Ascending aorta (tissue), 2 donors: ENCODE results near the gene GABRG3. TPM values are rescaled to one million over a fixed set of nuclear protein-coding genes. Genes with fewer than 3 reads are reported as not detected.

ENCODE experiments used
- DNase-seq, 2 donors: peaks; one replicate each; pipeline ENCODE4 v3.0.0-alpha.2; 2019; ENCODE audit warnings: low spot score in 2 of 2
- H3K27ac ChIP-seq, 2 donors: fragments of 200-600 bp; sonication (generic); one replicate each; pipeline ENCODE4 v1.5.1; 2016 to 2017; ENCODE audit warnings: mild to moderate bottlenecking in 1 of 2
- H3K27me3 ChIP-seq: fragments of 200-600 bp; sonication (generic); one replicate; pipeline ENCODE4 v1.5.1; 2017
- H3K36me3 ChIP-seq, 2 donors: fragments of 200-600 bp; sonication (generic); one replicate each; pipeline ENCODE4 v1.5.1; 2016
- H3K4me1 ChIP-seq, 2 donors: fragments of 200-600 bp; sonication (generic); one replicate each; pipeline ENCODE4 v1.5.1; 2016 to 2017; ENCODE audit warnings: mild to moderate bottlenecking in 1 of 2
- H3K4me3 ChIP-seq, 2 donors: fragments of 200-600 bp; sonication (generic); one replicate each; pipeline ENCODE4 v1.5.1; 2016 to 2017; ENCODE audit warnings: mild to moderate bottlenecking in 1 of 2
- H3K9me3 ChIP-seq, 2 donors: fragments of 200-600 bp; sonication (generic); one replicate each; pipeline ENCODE4 v1.5.1; 2016
- CTCF ChIP-seq, 3 experiments: fragments of 200-600 bp in 2 of 3; fragments of 450-650 bp in 1 of 3; sonication (generic) in 2 of 3; IDR thresholded peaks; one replicate each; pipeline ENCODE4 v1.5.1; 2016 to 2019; ENCODE audit warnings: antibody characterized with exemption in 3 of 3, mild to moderate bottlenecking in 1 of 3, moderate library complexity in 1 of 3
- intact Hi-C: fragments of 100-400 bp; cut with DNase I; formaldehyde crosslinking; loops from one replicate; pipeline ENCODE4 v1.15.1; 2023
- total RNA-seq: library from RNA; depleted of rRNA; stranded (reverse); fragments of >200 nt; gene quantifications from one replicate; pipeline ENCODE4 v1.1.0, GENCODE V29; 2016

The GABRG3 gene
- total RNA-seq, 1 donor from 2014 or later = not detected

GRCh38 chr15:27273506-27273905, 302.5 kb downstream of the GABRG3 start:
- intact Hi-C loops = no loop called here
- Histone ChIP-seq H3K27ac (no peak overlapping the region), H3K4me3 (no peak overlapping the region), H3K9me3 (no peaks in the 10 kb centered on the region), H3K27me3 (no peaks in the 10 kb centered on the region), H3K36me3 (no peaks in the 10 kb centered on the region), H3K4me1 (no peaks in the 10 kb centered on the region)
- no peak for TF ChIP-seq CTCF (IDR thresholded peaks at IDR 0.05)
- DNase-seq = no peak

GRCh38 chr15:27278761-27279160, 307.8 kb downstream of the GABRG3 start:
- Histone ChIP-seq H3K36me3 (no peaks in the 10 kb centered on the region), H3K4me3 (no peak overlapping the region), H3K27ac (no peak overlapping the region), H3K27me3 (no peaks in the 10 kb centered on the region), H3K9me3 (no peaks in the 10 kb centered on the region), H3K4me1 (no peaks in the 10 kb centered on the region)
- intact Hi-C loops = no loop called here
- TF ChIP-seq CTCF (IDR thresholded peaks at IDR 0.05) = no peak
- DNase-seq = no peak

GRCh38 chr15:27292641-27293040, 321.7 kb downstream of the GABRG3 start:
- Histone ChIP-seq H3K27ac (no peak overlapping the region), H3K4me3 (no peak overlapping the region), H3K4me1 (no peaks in the 10 kb centered on the region), H3K27me3 (no peaks in the 10 kb centered on the region), H3K36me3 (no peaks in the 10 kb centered on the region), H3K9me3 (no peaks in the 10 kb centered on the region)
- intact Hi-C loops = no loop called here
- no peak for DNase-seq
- no peak for TF ChIP-seq CTCF (IDR thresholded peaks at IDR 0.05)

GRCh38 chr15:27293607-27294006, 322.6 kb downstream of the GABRG3 start:
- Histone ChIP-seq H3K9me3 (no peaks in the 10 kb centered on the region), H3K36me3 (no peaks in the 10 kb centered on the region), H3K4me1 (no peaks in the 10 kb centered on the region), H3K27me3 (no peaks in the 10 kb centered on the region), H3K27ac (no peak overlapping the region), H3K4me3 (no peak overlapping the region)
- intact Hi-C loops = no loop called here
- no peak for TF ChIP-seq CTCF (IDR thresholded peaks at IDR 0.05)
- no peak for DNase-seq

- TF ChIP-seq CTCF (IDR thresholded peaks at IDR 0.05) = no peak
- Histone ChIP-seq H3K4me3 (no peak overlapping the region), H3K36me3 (no peaks in the 10 kb centered on the region), H3K4me1 (no peaks in the 10 kb centered on the region), H3K9me3 (no peaks in the 10 kb centered on the region), H3K27ac (no peak overlapping the region), H3K27me3 (no peaks in the 10 kb centered on the region)
- no peak for DNase-seq
- intact Hi-C loops = no loop called here
These were observed 346.8 kb downstream of the GABRG3 start for GRCh38 chr15:27317736-27318135.

- Histone ChIP-seq H3K27ac (no peak overlapping the region), H3K4me3 (no peak overlapping the region), H3K9me3 (no peaks in the 10 kb centered on the region), H3K36me3 (no peaks in the 10 kb centered on the region), H3K27me3 (no peaks in the 10 kb centered on the region), H3K4me1 (no peaks in the 10 kb centered on the region)
- intact Hi-C loops = no loop called here
- TF ChIP-seq CTCF (IDR thresholded peaks at IDR 0.05) = no peak
- DNase-seq = no peak
These were observed 352.8 kb downstream of the GABRG3 start for GRCh38 chr15:27323801-27324200.
